ENCODE data around the gene RNF146.

- TF ChIP-seq POLR2A (IDR thresholded peaks at IDR 0.05; ENCODE audit: low read length) = no peak
- TF ChIP-seq GATA1 (IDR thresholded peaks at IDR 0.05; ENCODE audit: low read depth, low read length) = no peak
These were observed 3.2 kb upstream of the RNF146 start for GRCh38 chr6:127263481-127263880.
